ENCODE data around the gene MUC7. TPM values are rescaled to one million over a fixed set of nuclear protein-coding genes. Genes with fewer than 3 reads are reported as not detected.

MUC7 gene
- total and polyA plus RNA-seq, 2 donors (not counting 1 experiment from before 2014, with no cell fraction given), result not detected

DNA sequence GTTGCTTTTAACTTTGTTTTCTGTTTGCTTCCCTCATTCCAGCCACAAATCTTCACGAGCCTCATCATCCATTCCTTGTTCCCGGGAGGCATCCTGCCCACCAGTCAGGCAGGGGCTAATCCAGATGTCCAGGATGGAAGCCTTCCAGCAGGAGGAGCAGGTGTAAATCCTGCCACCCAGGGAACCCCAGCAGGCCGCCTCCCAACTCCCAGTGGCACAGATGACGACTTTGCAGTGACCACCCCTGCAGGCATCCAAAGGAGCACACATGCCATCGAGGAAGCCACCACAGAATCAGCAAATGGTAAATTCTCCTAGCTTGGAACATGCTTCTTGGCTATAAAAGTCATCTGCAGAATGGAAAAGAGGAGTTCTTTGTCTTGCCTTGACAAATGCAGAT is 59.0 kb downstream of the MUC7 start:
- 90% methylated on average over 3 of the region's 5 CpGs for whole genome bisulfite sequencing (ENCODE audit: insufficient coverage)
- no peaks in the 10 kb centered on the region for H3K9me3 Mint-ChIP-seq (ENCODE audit: insufficient read depth)

DNA sequence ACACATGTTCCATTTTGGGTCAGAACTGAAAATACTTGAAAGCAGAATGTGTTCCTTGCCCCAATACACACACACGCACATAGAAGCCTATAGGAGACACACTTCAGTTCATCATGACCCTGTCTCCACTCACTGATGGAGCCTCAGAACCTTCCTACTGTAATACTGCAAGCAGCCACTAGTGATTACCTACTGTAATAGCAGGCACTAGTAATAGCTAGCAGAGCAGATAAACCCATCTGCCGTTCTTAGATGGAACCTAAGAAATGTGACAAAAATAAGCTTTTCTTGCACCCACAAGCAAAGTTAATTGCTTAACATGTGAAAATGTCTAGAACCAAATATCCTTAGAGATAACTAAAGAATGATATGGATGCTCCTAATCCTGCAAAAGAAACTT is 60.0 kb downstream of the MUC7 start:
- Histone ChIP-seq H3K4me1 (ENCODE audit: control insufficient read depth in 2 of 2, insufficient read depth in 2 of 2, low read length in 2 of 2) (no peaks in the 10 kb centered on the region), H3K4me2 (replicated peaks; ENCODE audit: low read depth, low read length, poor library complexity, severe bottlenecking) (no peak overlapping the region), H3K36me3 (replicated peaks in 1 of 2; ENCODE audit: control extremely low read depth in 1 of 2, control insufficient read depth in 1 of 2, extremely low read depth in 1 of 2, insufficient read depth in 2 of 2, low read length in 1 of 2) (no peaks in the 10 kb centered on the region), H3K9me3 (ENCODE audit: control extremely low read depth in 1 of 3, control insufficient read depth in 2 of 3, insufficient read depth in 1 of 3, low read length in 2 of 3) (no peaks in the 10 kb centered on the region), H3K9ac (ENCODE audit: low read length) (no peak overlapping the region), H4K20me1 (ENCODE audit: control insufficient read depth, insufficient read depth, low read length, poor library complexity, severe bottlenecking) (no peaks in the 10 kb centered on the region), H3K4me3 (ENCODE audit: control extremely low read depth in 1 of 5, extremely low read depth in 1 of 5, insufficient read depth in 1 of 5, low read depth in 2 of 5, low read length in 4 of 5) (no peak overlapping the region), H3K27me3 (replicated peaks in 1 of 4; ENCODE audit: control extremely low read depth in 1 of 4, control insufficient read depth in 3 of 4, insufficient read depth in 4 of 4, low read length in 3 of 4) (peaks cover 0 to 2% (median 0%) of the 10 kb centered on the region in 4 experiments), H3K79me2 (ENCODE audit: control insufficient read depth, insufficient read depth, low read length) (no peaks in the 10 kb centered on the region), H2AFZ (ENCODE audit: insufficient read depth, low read depth, low read length, poor library complexity, severe bottlenecking) (no peak overlapping the region), H3K27ac (ENCODE audit: low read length in 2 of 2) (no peak overlapping the region)
- ChIA-PET CTCF (no interaction called here), POLR2A (no interaction called here)
- peaks cover 19% of the 10 kb centered on the region for H3K27me3 Mint-ChIP-seq
- no peaks in the 10 kb centered on the region for H3K4me1 Mint-ChIP-seq
- DNase-seq, result no peak
- WGBS (ENCODE audit: insufficient coverage), result 69% methylated on average over 1 of the region's 2 CpGs
- no peaks in the 10 kb centered on the region for H3K9me3 Mint-ChIP-seq (ENCODE audit: insufficient read depth)
- no peak for TF ChIP-seq CTCF (IDR thresholded peaks at IDR 0.05)
- TF ChIP-seq EZH2 (IDR thresholded peaks at IDR 0.05; ENCODE audit: borderline replicate concordance, insufficient read depth, low read depth, low read length, poor library complexity, severe bottlenecking), result no peak
- no peak for ATAC-seq (ENCODE audit: low read depth)
- H3K4me3 Mint-ChIP-seq, result no peak overlapping the region
- intact Hi-C loops (cut with micrococcal nuclease), result no loop called here
- H3K27ac Mint-ChIP-seq, result no peak overlapping the region

More for the DNA sequence above, 59.0 kb downstream of the MUC7 start:
- H3K27me3 ChIP-seq (replicated peaks in 1 of 4; ENCODE audit: control extremely low read depth in 1 of 4, control insufficient read depth in 3 of 4, insufficient read depth in 4 of 4, low read length in 3 of 4), result peaks cover 0 to 2% (median 0%) of the 10 kb centered on the region in 4 experiments
- H3K4me3 Mint-ChIP-seq, result no peak overlapping the region
- no peaks in the 10 kb centered on the region for H3K36me3 ChIP-seq (replicated peaks in 1 of 2; ENCODE audit: control extremely low read depth in 1 of 2, control insufficient read depth in 1 of 2, extremely low read depth in 1 of 2, insufficient read depth in 2 of 2, low read length in 1 of 2)
- H3K27ac ChIP-seq (ENCODE audit: low read length in 2 of 2), result no peak overlapping the region
- ChIA-PET CTCF (no interaction called here), POLR2A (no interaction called here)
- no peaks in the 10 kb centered on the region for H3K4me1 Mint-ChIP-seq
- no peak overlapping the region for H3K27ac Mint-ChIP-seq
- no peak for TF ChIP-seq EZH2 (IDR thresholded peaks at IDR 0.05; ENCODE audit: borderline replicate concordance, insufficient read depth, low read depth, low read length, poor library complexity, severe bottlenecking)
- no peak for TF ChIP-seq CTCF (IDR thresholded peaks at IDR 0.05)
- H3K9me3 ChIP-seq (ENCODE audit: control extremely low read depth in 1 of 3, control insufficient read depth in 2 of 3, insufficient read depth in 1 of 3, low read length in 2 of 3), result no peaks in the 10 kb centered on the region
- intact Hi-C loops (cut with micrococcal nuclease), result no loop called here
- H2AFZ ChIP-seq (ENCODE audit: insufficient read depth, low read depth, low read length, poor library complexity, severe bottlenecking), result no peak overlapping the region
- no peak overlapping the region for H3K4me2 ChIP-seq (replicated peaks; ENCODE audit: low read depth, low read length, poor library complexity, severe bottlenecking)
- H3K4me1 ChIP-seq (ENCODE audit: control insufficient read depth in 2 of 2, insufficient read depth in 2 of 2, low read length in 2 of 2), result no peaks in the 10 kb centered on the region
- H3K79me2 ChIP-seq (ENCODE audit: control insufficient read depth, insufficient read depth, low read length), result no peaks in the 10 kb centered on the region
- DNase-seq (no peak), ATAC-seq (ENCODE audit: low read depth) (no peak)
- no peak overlapping the region for H3K4me3 ChIP-seq (ENCODE audit: control extremely low read depth in 1 of 5, extremely low read depth in 1 of 5, insufficient read depth in 1 of 5, low read depth in 2 of 5, low read length in 4 of 5)
- H3K27me3 Mint-ChIP-seq, result peaks cover 19% of the 10 kb centered on the region
- H3K9ac ChIP-seq (ENCODE audit: low read length), result no peak overlapping the region
- H4K20me1 ChIP-seq (ENCODE audit: control insufficient read depth, insufficient read depth, low read length, poor library complexity, severe bottlenecking), result no peaks in the 10 kb centered on the region

Other genes with a start within 250 kb of the MUC7 start
- not detected in 2 replicates for gene FDCSP, start 246.1 kb upstream of the MUC7 start, total RNA-seq
- gene FDCSP, start 246.1 kb upstream of the MUC7 start, polyA plus RNA-seq, result not detected in 2 replicates
- not detected in 2 replicates for gene CSN3, start 229.6 kb upstream of the MUC7 start, total RNA-seq
- not detected in 2 replicates for gene CSN3, start 229.6 kb upstream of the MUC7 start, polyA plus RNA-seq
- not detected in 2 replicates for gene CABS1, start 137.2 kb upstream of the MUC7 start, total RNA-seq
- gene CABS1, start 137.2 kb upstream of the MUC7 start, polyA plus RNA-seq, result not detected in 2 replicates
- gene SMR3A, start 111.4 kb upstream of the MUC7 start, total RNA-seq, result not detected in 2 replicates
- gene SMR3A, start 111.4 kb upstream of the MUC7 start, polyA plus RNA-seq, result not detected in 2 replicates
- not detected in 2 replicates for gene SMR3B, start 89.1 kb upstream of the MUC7 start, total RNA-seq
- gene SMR3B, start 89.1 kb upstream of the MUC7 start, polyA plus RNA-seq, result not detected in 2 replicates
- gene OPRPN, start 74.3 kb upstream of the MUC7 start, total RNA-seq, result not detected in 2 replicates
- gene OPRPN, start 74.3 kb upstream of the MUC7 start, polyA plus RNA-seq, result not detected in 2 replicates
- not detected in 2 replicates for gene AMTN, start 46.4 kb downstream of the MUC7 start, total RNA-seq
- not detected in 2 replicates for gene AMTN, start 46.4 kb downstream of the MUC7 start, polyA plus RNA-seq
- not detected in 2 replicates for gene AMBN, start 120.1 kb downstream of the MUC7 start, total RNA-seq
- not detected in 2 replicates for gene AMBN, start 120.1 kb downstream of the MUC7 start, polyA plus RNA-seq
- not detected in 2 replicates for gene ENAM, start 156.5 kb downstream of the MUC7 start, total RNA-seq
- not detected in 2 replicates for gene ENAM, start 156.5 kb downstream of the MUC7 start, polyA plus RNA-seq
- gene JCHAIN, start 194.3 kb downstream of the MUC7 start, total RNA-seq, result 72.3 and 90.8 TPM in 2 replicates
- gene JCHAIN, start 194.3 kb downstream of the MUC7 start, polyA plus RNA-seq, result 378 and 441 TPM in 2 replicates
- 42.0 and 42.2 TPM in 2 replicates for gene UTP3, start 216.3 kb downstream of the MUC7 start, total RNA-seq
- 5.0 and 6.2 TPM in 2 replicates for gene UTP3, start 216.3 kb downstream of the MUC7 start, polyA plus RNA-seq
- gene RUFY3, start 249.8 kb downstream of the MUC7 start, total RNA-seq, result 74.1 and 92.9 TPM in 2 replicates
- 26.1 and 43.6 TPM in 2 replicates for gene RUFY3, start 249.8 kb downstream of the MUC7 start, polyA plus RNA-seq